GM19193 (cell line): ENCODE measurements around the gene SCFD2.

Source experiments
- POLR2A ChIP-seq: IDR thresholded peaks from 4 replicates; pipeline ENCODE4 v1.6.1; 2011; ENCODE audit not compliant: insufficient read depth, insufficient read length; ENCODE audit errors: extremely low read depth

SCFD2 gene

DNA sequence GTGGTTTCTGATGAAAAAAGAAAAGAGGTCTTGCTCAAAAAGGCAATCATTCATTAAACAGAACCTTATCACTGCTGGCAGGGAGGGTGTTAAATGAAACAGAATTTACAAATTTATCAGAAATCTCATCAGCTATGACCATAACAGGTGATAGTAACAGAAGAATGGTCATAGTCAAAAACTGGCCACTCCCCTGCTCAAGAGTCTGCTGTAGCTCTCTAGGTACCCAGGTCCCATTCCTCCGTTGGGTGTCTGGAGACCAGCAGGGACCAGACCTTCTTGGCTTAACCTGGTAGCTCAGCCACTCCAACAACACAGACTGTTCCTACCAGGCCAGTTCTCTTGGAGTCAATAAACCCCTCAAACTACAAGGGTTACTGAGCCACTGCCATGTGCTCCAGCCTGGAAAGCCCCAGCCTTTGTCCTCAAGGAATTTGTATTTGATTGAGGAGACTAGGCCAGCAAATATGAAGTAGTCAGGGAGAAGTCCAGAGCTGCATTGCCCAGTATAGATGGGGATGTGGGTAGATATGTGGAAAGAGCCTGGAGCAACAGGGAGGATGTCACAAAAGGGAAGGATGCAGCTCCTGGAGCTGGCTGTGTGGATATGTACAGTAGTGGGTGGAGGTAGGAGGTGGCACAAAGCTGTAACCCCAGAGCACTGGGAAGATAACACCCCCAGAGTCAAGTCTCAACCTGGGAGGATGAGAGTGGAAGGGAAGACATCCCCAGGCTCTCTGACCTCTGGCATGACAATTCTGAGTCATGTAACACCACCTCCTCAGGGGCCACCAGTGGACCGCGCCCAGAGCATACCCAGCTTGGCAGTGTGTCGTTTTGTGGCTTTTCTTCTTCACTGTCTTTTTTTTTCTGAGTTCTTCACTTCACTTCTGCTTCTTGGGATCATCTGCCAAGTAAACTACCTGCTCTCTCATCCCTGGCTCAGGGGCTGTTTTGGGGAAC, 481.9 kb downstream of the SCFD2 start:
- TF ChIP-seq POLR2A = no peak

DNA sequence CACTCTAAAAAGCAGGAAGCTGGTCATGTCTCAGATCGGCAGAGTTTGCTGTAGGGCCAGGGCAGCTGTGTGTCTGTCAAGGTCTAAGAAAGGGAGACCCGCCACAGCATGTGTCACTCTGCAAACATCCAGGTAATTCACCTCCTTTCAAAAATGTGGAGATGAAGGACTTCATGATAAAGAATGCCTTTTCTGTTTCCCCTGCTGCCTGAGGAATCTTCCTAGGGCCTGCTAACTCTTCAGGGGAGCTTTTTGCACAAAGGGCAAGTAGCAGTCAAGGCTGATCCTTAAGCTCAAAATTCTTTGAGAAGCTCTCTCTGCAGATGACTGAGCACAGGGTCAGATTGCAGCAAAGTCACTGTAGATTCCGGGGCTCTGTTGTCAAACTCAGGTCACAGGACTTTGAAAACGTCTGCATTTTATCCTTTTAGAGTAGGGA, 482.7 kb downstream of the SCFD2 start:
- no peak for TF ChIP-seq POLR2A

DNA sequence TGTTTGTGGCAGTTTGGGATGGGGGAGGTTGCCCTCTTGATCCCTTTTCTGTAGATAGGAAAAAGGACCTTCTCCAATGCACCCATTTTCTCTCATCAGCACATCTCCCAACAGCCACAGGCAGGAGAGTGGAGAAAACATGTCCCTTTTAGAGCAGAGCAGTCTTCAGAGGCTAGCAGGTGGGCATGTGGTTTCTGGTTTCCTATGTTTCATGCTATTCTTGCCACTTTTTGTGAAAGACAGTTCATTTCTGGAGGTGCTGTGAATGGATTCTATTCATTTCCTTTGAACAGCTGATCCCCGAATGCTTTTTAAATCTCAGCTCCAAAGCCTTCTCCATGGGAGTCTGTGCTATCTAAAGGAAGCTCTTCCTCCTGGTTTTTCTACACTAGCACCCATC, 484.9 kb downstream of the SCFD2 start:
- TF ChIP-seq POLR2A = no peak

DNA sequence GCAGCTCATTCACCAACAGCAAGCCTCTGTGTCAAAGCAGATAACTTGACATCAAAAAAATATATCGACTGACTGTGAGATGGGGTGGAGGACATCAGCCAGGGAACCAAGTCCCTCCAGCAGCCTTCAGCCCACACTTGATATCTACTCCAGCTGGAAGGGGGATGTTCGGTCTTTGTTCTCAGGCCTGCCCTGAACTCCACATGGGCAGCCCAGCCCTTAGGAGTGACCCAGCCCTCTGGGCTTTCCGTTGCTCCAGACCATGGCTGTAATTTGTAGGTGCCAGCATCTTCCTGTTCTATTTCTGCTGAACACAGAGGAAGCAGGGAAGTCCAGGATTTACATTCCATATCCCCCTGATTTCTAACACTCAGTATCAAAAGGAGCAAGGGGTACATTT, 486.4 kb downstream of the SCFD2 start:
- TF ChIP-seq POLR2A = no peak

DNA sequence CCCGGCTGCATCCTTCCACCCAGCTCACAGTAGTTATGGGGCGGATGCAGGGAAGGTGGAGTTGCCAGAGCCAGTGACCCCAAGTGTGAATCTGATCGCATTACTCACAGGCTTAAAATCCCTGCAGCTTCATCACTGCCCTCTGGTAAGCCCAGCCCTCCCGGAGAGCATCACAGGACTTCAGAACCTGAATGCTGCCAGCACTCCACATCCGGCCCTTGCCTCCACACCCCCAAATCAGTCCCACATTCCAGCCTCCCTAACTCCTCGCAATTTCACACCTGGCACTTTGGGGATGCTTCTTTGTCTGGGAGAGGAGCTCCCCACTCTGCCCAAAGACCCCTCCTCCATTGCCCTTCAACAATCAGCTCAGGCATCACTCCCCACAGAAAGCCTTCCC, 488.2 kb downstream of the SCFD2 start:
- TF ChIP-seq POLR2A = no peak

DNA sequence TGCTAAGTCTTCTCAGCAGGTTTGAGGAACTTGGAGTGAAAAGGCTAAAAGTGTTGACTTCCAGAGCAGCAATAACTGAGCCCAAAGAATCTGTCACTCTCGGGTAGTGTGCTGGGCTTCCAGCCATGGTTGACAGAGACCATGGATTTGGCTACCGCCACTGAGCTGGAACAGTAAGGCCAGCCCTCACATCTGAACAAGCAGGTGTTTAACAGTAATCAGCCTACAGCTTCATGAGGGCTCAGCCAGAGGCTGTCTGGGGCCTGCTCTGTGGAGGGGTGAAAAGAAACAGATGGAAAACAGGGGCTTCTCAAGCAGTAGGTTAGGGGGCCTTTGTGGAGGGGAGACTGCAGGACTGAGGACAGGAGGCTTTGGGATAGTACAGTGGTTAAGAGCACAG, 488.8 kb downstream of the SCFD2 start:
- TF ChIP-seq POLR2A = no peak

DNA sequence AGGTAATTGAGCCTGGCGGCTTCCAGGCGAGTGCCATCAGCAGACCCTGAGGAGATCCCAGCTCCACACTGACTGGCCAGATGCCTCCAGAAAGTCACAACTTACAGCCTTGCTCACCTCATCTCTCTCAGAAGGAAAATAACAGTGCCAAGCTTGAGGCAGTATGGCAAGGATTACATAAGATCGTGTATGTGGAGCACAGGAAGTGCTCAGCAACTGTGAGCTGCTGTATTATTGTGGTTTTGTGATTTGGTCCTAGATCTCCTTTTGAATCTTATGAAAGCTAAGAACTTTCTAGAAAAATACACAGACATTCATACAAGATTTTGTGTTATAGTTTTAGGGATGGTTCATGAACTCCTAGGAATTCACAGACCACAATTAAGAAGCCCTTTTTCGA, 489.8 kb downstream of the SCFD2 start:
- no peak for TF ChIP-seq POLR2A

DNA sequence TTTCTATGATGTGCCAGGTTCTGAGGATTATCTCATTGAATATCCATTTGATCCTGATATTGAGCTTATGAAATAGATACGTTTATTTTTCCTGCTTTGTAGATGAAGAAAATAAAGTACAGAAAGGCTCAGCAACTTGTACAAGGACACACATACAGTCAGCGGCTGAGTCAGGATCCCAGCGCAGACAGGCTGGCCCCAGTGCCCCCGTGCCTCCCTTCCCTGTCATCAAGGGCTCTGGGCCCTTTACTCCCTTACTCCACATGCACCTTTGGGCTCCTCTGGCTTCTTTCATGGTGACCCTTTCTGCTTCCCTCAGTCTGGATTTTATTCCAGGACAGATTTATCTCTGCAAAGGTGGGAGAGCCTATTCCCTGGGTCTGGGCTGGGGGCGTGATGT, 490.9 kb downstream of the SCFD2 start:
- no peak for TF ChIP-seq POLR2A

DNA sequence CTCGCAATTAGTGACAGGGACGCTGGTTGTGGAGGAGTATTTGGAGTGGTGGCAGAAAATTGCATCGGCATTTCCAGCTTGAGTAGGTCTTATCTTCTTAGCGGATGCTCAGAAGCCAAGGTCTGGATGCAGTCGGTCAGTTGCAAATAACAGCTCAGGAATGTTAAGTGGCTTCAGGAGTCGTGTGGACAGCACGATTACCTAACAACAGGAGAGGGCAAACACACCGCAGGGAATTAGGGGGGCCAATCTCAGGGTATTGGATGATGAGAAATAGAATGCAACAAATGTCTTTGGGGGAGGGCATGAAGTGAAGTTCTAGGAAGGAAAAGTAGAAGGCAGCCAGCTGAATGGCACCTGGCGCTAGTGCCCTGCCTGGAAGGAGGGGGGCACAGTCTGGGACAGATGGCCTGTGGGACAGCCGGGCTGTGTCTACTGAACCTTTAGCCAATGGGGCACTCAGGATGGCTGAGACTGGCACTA, 492.0 kb downstream of the SCFD2 start:
- no peak for TF ChIP-seq POLR2A

DNA sequence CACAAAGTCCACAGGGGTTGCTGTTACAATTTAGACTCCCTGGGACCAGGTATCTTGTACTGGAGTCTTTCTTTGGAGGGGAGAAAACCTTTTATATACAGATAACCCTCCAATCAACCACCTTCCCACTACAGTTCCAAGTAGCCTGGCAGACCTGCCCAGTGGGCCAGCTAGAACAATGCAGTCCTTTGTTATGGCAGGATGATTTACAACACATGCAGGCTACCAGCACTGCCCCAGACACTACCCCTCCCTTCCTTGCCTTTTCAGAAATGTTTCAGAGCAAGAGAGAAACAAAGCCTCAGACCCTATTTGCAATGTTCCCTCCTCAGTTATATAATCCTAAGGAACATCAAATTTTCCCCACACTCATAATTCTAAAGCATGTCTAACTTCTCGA, 492.7 kb downstream of the SCFD2 start:
- TF ChIP-seq POLR2A = no peak

DNA sequence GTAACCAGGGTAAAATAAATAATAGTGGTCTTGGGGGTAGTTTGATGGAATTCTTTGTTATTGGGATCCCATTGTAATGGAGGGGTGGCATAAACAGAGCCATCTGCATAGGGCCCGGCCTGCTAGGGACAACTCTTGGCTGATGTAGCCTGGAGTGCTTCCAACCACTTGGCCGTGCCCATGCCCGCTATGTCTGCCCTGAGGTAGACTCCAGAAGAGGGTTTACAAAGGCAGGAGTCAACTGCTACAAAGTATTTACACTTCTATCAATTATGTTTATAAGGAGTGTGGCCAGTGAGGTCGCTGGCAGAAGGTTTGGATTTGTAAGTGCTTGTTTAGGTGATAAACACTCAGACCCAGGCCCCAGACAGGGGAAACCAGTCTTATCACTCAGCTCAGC, 495.6 kb downstream of the SCFD2 start:
- no peak for TF ChIP-seq POLR2A

DNA sequence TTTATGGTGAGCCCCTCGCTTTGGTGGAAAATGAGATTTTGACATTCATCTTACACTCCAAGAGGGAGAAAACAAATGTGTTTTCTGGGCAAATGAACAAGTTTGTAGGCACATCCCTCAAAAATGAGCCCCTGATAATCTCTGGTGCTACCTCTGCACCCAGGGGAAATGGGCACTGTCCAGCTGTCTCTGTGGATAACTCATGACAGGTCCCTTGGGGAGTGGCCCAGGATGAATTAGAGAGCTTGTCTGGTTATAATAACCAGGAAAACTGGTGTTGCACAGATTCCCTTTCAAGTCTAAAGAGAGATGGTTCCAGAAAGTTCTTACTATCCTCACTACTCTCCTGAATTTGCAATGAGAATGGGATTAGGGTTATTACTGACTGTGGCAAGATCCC, 496.2 kb downstream of the SCFD2 start:
- no peak for TF ChIP-seq POLR2A

DNA sequence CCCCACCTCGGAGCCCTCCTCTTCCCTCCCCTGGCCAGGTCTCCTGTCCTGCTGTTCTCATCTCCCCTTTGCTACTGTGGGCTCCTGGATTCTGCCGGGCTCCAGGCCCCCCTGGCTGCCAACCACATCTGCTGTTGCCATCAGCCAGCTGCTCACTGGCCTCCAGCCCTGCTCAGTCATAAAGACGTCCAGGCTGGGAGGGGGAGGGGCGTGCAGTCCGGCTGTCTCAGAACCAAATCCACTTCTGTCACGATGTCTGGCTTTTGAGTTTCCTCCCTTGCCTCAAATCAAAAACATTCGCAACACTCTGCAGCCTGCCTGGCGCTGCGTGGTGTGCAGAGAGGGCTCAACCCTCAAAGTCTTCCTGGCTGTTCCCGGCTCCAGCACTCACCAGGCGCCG, 496.7 kb downstream of the SCFD2 start:
- no peak for TF ChIP-seq POLR2A

DNA sequence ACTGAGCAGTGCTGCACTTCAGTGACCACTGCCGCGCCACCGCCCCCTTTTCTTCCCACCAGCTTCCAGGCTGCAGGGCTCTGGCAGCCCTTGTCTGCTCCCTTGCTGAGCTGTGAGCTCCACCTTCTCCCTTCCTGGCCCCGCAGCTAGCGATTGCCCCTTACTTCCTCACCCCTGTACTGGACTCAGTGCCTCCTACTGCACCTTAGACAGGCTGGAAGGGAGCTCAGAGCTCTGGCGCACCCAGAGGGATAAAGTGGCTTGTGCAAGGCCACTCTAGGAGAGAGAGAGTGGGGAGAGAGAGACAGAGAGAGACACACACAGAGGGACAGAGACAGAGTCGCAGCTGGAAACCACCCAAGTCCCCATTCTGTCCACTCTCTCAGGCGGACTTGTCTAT, 497.7 kb downstream of the SCFD2 start:
- no peak for TF ChIP-seq POLR2A

DNA sequence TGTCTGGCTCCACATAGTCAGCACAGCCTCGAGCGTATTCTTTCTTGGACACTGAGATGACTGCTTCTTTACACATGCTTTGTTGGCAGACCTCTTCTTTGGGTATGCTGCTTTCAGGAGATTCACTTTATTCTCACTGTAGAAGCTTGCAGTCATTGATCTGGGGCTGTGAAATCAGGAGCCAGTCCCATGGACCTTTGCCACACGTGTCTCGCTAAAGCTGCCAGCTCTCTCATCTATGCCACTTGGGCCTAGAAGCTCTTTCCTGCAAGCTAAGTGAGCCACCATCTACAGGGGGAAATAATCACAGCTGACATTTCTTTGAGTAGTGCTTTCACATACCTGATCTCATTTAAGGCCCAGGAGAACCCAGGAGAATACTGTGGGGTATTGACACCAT, 498.7 kb downstream of the SCFD2 start:
- TF ChIP-seq POLR2A = no peak

DNA sequence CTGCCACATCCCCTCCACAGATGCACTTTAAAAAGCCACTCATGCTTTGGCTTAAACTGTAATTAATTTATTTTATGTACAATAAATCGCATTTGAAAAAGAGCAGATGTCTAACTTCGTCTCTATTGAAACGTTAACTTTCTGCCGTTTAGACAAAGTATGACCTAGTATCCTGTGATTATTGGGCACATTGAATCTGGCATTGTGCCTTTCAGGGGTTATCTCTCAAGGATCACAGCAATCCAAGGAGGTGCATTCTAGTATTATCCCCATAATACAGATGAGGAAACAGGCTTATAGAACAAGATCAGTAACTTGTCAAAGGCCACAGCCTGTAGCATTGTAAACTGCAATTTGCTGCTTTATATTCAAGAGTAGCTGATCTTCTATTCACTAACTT, 499.1 kb downstream of the SCFD2 start:
- no peak for TF ChIP-seq POLR2A
